ENCODE results near the gene NGF.

- TF ChIP-seq CTCF (IDR thresholded peaks at IDR 0.05; ENCODE audit: low read length) (no peak), EZH2 (optimal IDR thresholded peaks at IDR 0.05; ENCODE audit: low read depth, low read length) (no peak), EZH2phosphoT487 (IDR thresholded peaks at IDR 0.05; ENCODE audit: low read length) (no peak)
Measured at GRCh38 chr1:115296981-115297380, 41.1 kb downstream of the NGF start.

Data from MM.1S (cell line).